ENCODE results near the gene PIK3C2B. TPM values are rescaled to one million over a fixed set of nuclear protein-coding genes. Genes with fewer than 3 reads are reported as not detected.
"Not testable (repeated sequence)": the region's sequence is repeated elsewhere in the genome, so short reads cannot be mapped to it uniquely, and the experiment has no call there.

The PIK3C2B gene
- total and polyA plus RNA-seq, 2 donors (not counting 3 experiments of a cell fraction or from before 2014, with no cell fraction given), result 33.7 to 49.0 TPM

DNA sequence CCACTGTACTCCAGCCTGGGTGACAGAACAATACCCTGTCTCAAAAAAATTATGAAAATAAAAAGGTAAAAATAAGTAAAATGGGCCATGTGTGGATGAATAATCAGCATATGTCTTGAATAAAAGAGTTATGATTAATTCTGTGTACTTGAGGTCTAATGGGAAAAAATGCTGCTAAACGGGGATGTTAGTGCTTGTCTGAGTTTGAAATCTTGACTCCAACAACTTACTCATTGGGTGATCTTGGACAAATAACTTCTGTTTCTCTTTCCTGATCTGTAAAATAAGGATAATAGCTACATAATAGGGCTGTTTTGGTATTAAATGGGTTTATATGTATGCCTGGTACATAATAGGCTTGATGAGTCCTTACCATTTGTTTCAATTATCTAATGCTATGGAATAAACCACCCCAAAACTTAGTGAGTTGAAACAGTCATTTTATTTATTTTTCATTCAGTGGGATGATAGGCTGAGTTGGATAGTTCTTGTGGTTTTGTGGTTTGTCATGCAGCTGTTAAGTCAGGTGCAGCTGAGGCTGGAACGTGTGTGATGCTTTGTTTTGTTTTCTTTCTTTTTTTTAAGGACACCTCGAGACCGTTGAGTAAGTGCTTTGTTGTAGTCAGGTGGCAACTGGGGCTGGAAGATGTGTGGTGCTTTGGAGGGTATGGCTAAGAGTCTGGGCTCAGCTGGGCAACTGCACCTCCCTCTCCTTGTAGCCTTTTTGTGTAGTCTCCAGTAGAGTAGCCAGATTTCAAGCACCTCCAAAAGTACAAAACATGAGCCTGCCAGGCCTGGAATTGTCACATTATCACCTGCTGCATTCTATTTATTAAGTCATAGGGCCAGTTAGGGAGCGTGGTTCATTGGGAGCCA is 26.5 kb upstream of the PIK3C2B start:
- no peaks in the 10 kb centered on the region for H3K4me1 ChIP-seq (ENCODE audit: control insufficient read depth, extremely low read depth, insufficient read depth, low read length)
- no peak overlapping the region for H2AFZ ChIP-seq (ENCODE audit: low read depth, low read length)
- FAIRE-seq (no peak), DNase-seq (ENCODE audit: low read depth, low spot score) (no peak)
- no peak overlapping the region for H3K4me3 ChIP-seq (replicated peaks in 1 of 3; ENCODE audit: insufficient read depth in 1 of 3, low read depth in 1 of 3, low read length in 3 of 3)
- no peaks in the 10 kb centered on the region for H4K20me1 ChIP-seq (replicated peaks; ENCODE audit: control insufficient read depth, extremely low read depth, insufficient read depth, low read length)
- H3K36me3 ChIP-seq (ENCODE audit: control insufficient read depth in 2 of 2, extremely low read depth in 1 of 2, insufficient read depth in 2 of 2, low read length in 2 of 2), result peaks cover 0 to 4% of the 10 kb centered on the region in 2 experiments
- TF ChIP-seq POLR2A (IDR thresholded peaks at IDR 0.05; ENCODE audit: low read depth, low read length), result no peak
- TF ChIP-seq GATA2 (IDR thresholded peaks at IDR 0.05; ENCODE audit: insufficient read depth, insufficient read length, low read depth, low read length), result no peak
- TF ChIP-seq, protein P1, sequence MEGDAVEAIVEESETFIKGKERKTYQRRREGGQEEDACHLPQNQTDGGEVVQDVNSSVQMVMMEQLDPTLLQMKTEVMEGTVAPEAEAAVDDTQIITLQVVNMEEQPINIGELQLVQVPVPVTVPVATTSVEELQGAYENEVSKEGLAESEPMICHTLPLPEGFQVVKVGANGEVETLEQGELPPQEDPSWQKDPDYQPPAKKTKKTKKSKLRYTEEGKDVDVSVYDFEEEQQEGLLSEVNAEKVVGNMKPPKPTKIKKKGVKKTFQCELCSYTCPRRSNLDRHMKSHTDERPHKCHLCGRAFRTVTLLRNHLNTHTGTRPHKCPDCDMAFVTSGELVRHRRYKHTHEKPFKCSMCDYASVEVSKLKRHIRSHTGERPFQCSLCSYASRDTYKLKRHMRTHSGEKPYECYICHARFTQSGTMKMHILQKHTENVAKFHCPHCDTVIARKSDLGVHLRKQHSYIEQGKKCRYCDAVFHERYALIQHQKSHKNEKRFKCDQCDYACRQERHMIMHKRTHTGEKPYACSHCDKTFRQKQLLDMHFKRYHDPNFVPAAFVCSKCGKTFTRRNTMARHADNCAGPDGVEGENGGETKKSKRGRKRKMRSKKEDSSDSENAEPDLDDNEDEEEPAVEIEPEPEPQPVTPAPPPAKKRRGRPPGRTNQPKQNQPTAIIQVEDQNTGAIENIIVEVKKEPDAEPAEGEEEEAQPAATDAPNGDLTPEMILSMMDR (IDR thresholded peaks at IDR 0.05; ENCODE audit: extremely low read depth in 1 of 2, insufficient read depth in 1 of 2, low read depth in 1 of 2, low read length in 2 of 2), result no peak
- TF ChIP-seq, protein P2, sequence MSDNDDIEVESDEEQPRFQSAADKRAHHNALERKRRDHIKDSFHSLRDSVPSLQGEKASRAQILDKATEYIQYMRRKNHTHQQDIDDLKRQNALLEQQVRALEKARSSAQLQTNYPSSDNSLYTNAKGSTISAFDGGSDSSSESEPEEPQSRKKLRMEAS (IDR thresholded peaks at IDR 0.05; ENCODE audit: insufficient read depth, insufficient read length), result no peak
- no peak for TF ChIP-seq FOS (IDR thresholded peaks at IDR 0.05; ENCODE audit: borderline replicate concordance, insufficient read depth, low read length)
- no peak for TF ChIP-seq POLR2AphosphoS5 (IDR thresholded peaks at IDR 0.05; ENCODE audit: insufficient read depth, low read depth, low read length)
- no peak overlapping the region for H3K27ac ChIP-seq (ENCODE audit: insufficient read depth, low read depth, low read length)
- intact Hi-C loops (cut with micrococcal nuclease), result no loop called here
- ChIA-PET POLR2A (interaction anchor here (0.6 kb wide), 1 partner anchor 297 kb away, joined by 3 read pairs; no protein-coding TSS in a partner anchor), CTCF (interaction anchor here (1.2 kb wide), 1 partner anchor 286 kb away, joined by 3 read pairs; no protein-coding TSS in a partner anchor)
- H3K79me2 ChIP-seq (ENCODE audit: control insufficient read depth, insufficient read depth, low read length), result peaks cover 81% of the 10 kb centered on the region
- no peak overlapping the region for H3K4me2 ChIP-seq (ENCODE audit: insufficient read depth, low read length)
- no peaks in the 10 kb centered on the region for H3K27me3 ChIP-seq (ENCODE audit: control insufficient read depth in 2 of 2, insufficient read depth in 2 of 2, low read length in 2 of 2)
- no TSS peak for BruUV-seq (replicated peaks)
- dilution Hi-C loops (cut with MboI; ENCODE audit: extremely low pct_ligation_motif_present, low sequenced_read_pairs), result no loop called here
- no peaks in the 10 kb centered on the region for H3K9me1 ChIP-seq (replicated peaks; ENCODE audit: control insufficient read depth, extremely low read depth, insufficient read depth, low read length)
- no peak overlapping the region for H3K9ac ChIP-seq (replicated peaks; ENCODE audit: extremely low read depth, insufficient read depth, low read length)
- no peaks in the 10 kb centered on the region for H3K9me3 ChIP-seq (replicated peaks; ENCODE audit: control insufficient read depth, insufficient read depth, low read length)

DNA sequence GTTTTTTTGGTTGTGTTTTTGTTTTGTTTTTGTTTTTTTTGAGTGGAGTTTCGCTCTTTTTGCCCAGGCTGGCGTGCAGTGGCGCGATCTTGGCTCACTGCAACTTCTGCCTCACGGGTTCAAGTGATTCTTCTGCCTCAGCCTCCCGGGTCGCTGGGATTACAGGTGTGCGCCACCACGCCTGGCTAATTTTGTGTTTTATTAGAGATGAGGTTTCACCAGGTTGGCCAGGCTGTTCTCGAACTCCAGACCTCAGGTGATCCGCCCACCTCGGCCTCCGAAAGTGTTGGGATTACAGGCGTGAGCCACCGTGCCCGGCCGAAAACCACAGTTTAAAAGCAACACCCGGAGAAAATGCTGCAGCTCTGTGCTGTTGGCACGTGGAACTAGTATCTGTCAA is 22.8 kb upstream of the PIK3C2B start:
- CTCF ChIA-PET, result interaction anchor here (2.6 kb wide), 1 partner anchor 14 kb away, joined by 12 read pairs; no protein-coding TSS in a partner anchor
- intact Hi-C loops (cut with micrococcal nuclease); BruUV-seq (replicated peaks); H3K9me1 ChIP-seq (replicated peaks; ENCODE audit: control insufficient read depth, extremely low read depth, insufficient read depth, low read length); H3K27ac ChIP-seq (ENCODE audit: insufficient read depth, low read depth, low read length); H3K9ac ChIP-seq (replicated peaks; ENCODE audit: extremely low read depth, insufficient read depth, low read length); H3K27me3 ChIP-seq (ENCODE audit: control insufficient read depth in 2 of 2, insufficient read depth in 2 of 2, low read length in 2 of 2); dilution Hi-C loops (cut with MboI; ENCODE audit: extremely low pct_ligation_motif_present, low sequenced_read_pairs); H3K4me1 ChIP-seq (ENCODE audit: control insufficient read depth, extremely low read depth, insufficient read depth, low read length); DNase-seq (ENCODE audit: low read depth, low spot score); FAIRE-seq; H3K36me3 ChIP-seq (ENCODE audit: control insufficient read depth in 2 of 2, extremely low read depth in 1 of 2, insufficient read depth in 2 of 2, low read length in 2 of 2); H2AFZ ChIP-seq (ENCODE audit: low read depth, low read length); H3K9me3 ChIP-seq (replicated peaks; ENCODE audit: control insufficient read depth, insufficient read depth, low read length); H4K20me1 ChIP-seq (replicated peaks; ENCODE audit: control insufficient read depth, extremely low read depth, insufficient read depth, low read length): not testable (repeated sequence)
- peak overlapping the region; percentile 54 for H3K4me2 ChIP-seq (ENCODE audit: insufficient read depth, low read length)
- POLR2A ChIA-PET, result interaction anchor here (2.1 kb wide), 1 partner anchor 10 kb away, joined by 17 read pairs; no protein-coding TSS in a partner anchor
- H3K4me3 ChIP-seq (replicated peaks in 1 of 3; ENCODE audit: insufficient read depth in 1 of 3, low read depth in 1 of 3, low read length in 3 of 3), result peak overlapping the region in 1 of 3 experiments; percentile 90
- peaks cover 60% of the 10 kb centered on the region for H3K79me2 ChIP-seq (ENCODE audit: control insufficient read depth, insufficient read depth, low read length)

Measured in endothelial cell of umbilical vein (primary cell).